C4-2B (cell line): ENCODE data around the gene COPS3.
"Not testable (repeated sequence)": the region's sequence is repeated elsewhere in the genome, so short reads cannot be mapped to it uniquely, and the experiment has no call there.

ENCODE experiments used
- H3K27ac ChIP-seq: fragments of 450-650 bp; 2 replicates; pipeline ENCODE4 v1.5.1; 2017
- CTCF ChIP-seq: fragments of 450-650 bp; conservative IDR thresholded peaks from 2 replicates; pipeline ENCODE4 v1.5.1; 2017; ENCODE audit warnings: mild to moderate bottlenecking
- ZFX ChIP-seq: fragments of 450-650 bp; IDR thresholded peaks from 2 replicates; pipeline ENCODE4 v1.6.1; 2017

Gene COPS3

GRCh38 chr17:17309356-17309755, 28.3 kb upstream of the COPS3 start:
- no peak overlapping the region for H3K27ac ChIP-seq
- no peak for TF ChIP-seq CTCF
- no peak for TF ChIP-seq ZFX

GRCh38 chr17:17305281-17305801, 24.3 kb upstream of the COPS3 start:
- no peak overlapping the region for H3K27ac ChIP-seq
- no peak for TF ChIP-seq CTCF
- TF ChIP-seq ZFX = no peak

- TF ChIP-seq CTCF = no peak
- no peak for TF ChIP-seq ZFX
- H3K27ac ChIP-seq = no peak overlapping the region
Measured at GRCh38 chr17:17304521-17304985, 23.5 kb upstream of the COPS3 start.

- TF ChIP-seq ZFX (no peak), CTCF (no peak)
- peak overlapping the region; percentile 77 for H3K27ac ChIP-seq
Measured at GRCh38 chr17:17303847-17304490, 22.9 kb upstream of the COPS3 start.

GRCh38 chr17:17303010-17303846, 22.2 kb upstream of the COPS3 start, which contains the start of gene NT5M:
Gene NT5M (plus strand): TSS chr17:17303373. CDS start chr17:17303551, 178 bp downstream.
- peak within 1 kb of the TSS; percentile 77 for H3K27ac ChIP-seq
- no peak for TF ChIP-seq CTCF
- peak; percentile 96 for TF ChIP-seq ZFX

- H3K27ac ChIP-seq = not testable (repeated sequence)
Measured at GRCh38 chr17:17301659-17302058, 20.6 kb upstream of the COPS3 start.

- H3K27ac ChIP-seq = no peak overlapping the region
- no peak for TF ChIP-seq ZFX
- TF ChIP-seq CTCF = no peak
Measured at GRCh38 chr17:17300624-17301568, 19.9 kb upstream of the COPS3 start.
